Colonic mucosa (tissue), 4 donors: ENCODE results near the gene CLK3. TPM values are rescaled to one million over a fixed set of nuclear protein-coding genes. Genes with fewer than 3 reads are reported as not detected.
A peak's percentile ranks its signal among the peaks of the same experiment; 100 is the strongest.

Source experiments
- DNase-seq: peaks from one replicate; pipeline ENCODE4 v3.0.0-alpha.2; 2020
- H3K27ac ChIP-seq: fragments of 200-600 bp; one replicate; pipeline ENCODE4 v1.8.0; 2021
- H3K27me3 ChIP-seq: fragments of 200-600 bp; one replicate; pipeline ENCODE4 v1.8.0; 2021
- H3K36me3 ChIP-seq: fragments of 200-600 bp; one replicate; pipeline ENCODE4 v1.8.0; 2021
- H3K4me1 ChIP-seq: fragments of 200-600 bp; one replicate; pipeline ENCODE4 v1.8.0; 2021; ENCODE audit warnings: mild to moderate bottlenecking
- H3K4me3 ChIP-seq: fragments of 200-600 bp; one replicate; pipeline ENCODE4 v1.8.0; 2021
- H3K9ac ChIP-seq, 2 donors: one replicate each; pipeline ENCODE4 v1.7.0; 2013; ENCODE audit warnings: control low read depth in 2 of 2, low read depth in 2 of 2, low read length in 2 of 2
- H3K9me3 ChIP-seq: fragments of 200-600 bp; one replicate; pipeline ENCODE4 v1.8.0; 2021
- intact Hi-C: fragments of 100-400 bp; cut with DNase I; formaldehyde crosslinking; loops from one replicate; pipeline ENCODE4 v1.14.1; 2022
- total RNA-seq, 2 donors: library from RNA; stranded (reverse); fragmentation: NEBNext Ultra II Directional in 1 of 2; extraction: Animal tissue kit (Norgen Biotek cat#: 25700) in 1 of 2; gene quantifications; one replicate each; pipeline ENCODE4 v1.2.1, GENCODE V29; 2021
- TF ChIP-seq, protein P1 (sequence below): fragments of 200-600 bp; IDR thresholded peaks from one replicate; pipeline ENCODE4 v1.8.0; 2022; ENCODE audit warnings: antibody characterized with exemption, mild to moderate bottlenecking
- donor health status: healthy.
- donor health status: DM: no; HTN: no; CAD: no.
- donor health status: DM: no; HTN: no; CAD: no.

The CLK3 gene
- total RNA-seq, 2 donors from 2014 or later: 83.5 to 88.9 TPM

DNA sequence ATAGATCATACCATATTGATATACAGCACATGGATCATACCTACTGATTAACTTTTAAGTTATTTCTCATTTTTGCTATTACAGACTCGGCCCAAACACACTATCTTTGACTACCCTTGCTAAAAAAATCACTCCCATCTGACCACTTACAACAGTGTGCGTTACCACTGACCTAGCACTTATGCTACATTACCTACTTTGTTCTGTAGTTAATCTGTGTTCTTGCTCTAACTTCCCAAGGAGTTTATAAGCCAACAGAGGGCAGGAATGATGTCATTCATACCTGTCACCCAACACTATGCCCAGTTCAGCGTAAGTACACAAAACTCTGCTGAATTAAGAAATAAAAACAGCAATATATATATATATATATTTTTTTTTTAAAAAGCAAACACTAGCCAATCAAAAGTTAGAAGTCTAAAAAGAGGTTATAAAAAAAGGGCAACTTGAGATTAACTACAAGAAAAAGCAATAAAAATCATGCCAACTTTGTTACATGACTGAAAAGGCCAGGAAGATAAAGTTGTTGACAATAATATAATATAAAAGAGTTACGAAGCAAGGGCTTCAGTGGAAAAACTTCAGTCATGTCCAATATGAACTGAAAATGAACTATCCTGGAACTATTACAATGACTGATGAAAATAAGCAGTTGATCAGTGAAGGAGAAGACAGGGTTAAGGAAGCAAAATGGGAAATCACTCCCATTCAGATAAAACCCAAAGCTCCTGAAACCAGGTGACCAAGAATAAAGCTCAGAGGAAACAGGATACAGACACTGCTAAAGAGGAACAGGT lies 46.6 kb downstream of the CLK3 start:
- Histone ChIP-seq H3K4me3 (no peak overlapping the region), H3K9me3 (no peaks in the 10 kb centered on the region), H3K4me1 (no peaks in the 10 kb centered on the region), H3K27me3 (no peaks in the 10 kb centered on the region), H3K36me3 (no peaks in the 10 kb centered on the region), H3K9ac (no peak overlapping the region), H3K27ac (no peak overlapping the region)
- intact Hi-C loops: no loop called here
- TF ChIP-seq, protein P1, sequence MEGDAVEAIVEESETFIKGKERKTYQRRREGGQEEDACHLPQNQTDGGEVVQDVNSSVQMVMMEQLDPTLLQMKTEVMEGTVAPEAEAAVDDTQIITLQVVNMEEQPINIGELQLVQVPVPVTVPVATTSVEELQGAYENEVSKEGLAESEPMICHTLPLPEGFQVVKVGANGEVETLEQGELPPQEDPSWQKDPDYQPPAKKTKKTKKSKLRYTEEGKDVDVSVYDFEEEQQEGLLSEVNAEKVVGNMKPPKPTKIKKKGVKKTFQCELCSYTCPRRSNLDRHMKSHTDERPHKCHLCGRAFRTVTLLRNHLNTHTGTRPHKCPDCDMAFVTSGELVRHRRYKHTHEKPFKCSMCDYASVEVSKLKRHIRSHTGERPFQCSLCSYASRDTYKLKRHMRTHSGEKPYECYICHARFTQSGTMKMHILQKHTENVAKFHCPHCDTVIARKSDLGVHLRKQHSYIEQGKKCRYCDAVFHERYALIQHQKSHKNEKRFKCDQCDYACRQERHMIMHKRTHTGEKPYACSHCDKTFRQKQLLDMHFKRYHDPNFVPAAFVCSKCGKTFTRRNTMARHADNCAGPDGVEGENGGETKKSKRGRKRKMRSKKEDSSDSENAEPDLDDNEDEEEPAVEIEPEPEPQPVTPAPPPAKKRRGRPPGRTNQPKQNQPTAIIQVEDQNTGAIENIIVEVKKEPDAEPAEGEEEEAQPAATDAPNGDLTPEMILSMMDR: no peak
- no peak for DNase-seq

DNA sequence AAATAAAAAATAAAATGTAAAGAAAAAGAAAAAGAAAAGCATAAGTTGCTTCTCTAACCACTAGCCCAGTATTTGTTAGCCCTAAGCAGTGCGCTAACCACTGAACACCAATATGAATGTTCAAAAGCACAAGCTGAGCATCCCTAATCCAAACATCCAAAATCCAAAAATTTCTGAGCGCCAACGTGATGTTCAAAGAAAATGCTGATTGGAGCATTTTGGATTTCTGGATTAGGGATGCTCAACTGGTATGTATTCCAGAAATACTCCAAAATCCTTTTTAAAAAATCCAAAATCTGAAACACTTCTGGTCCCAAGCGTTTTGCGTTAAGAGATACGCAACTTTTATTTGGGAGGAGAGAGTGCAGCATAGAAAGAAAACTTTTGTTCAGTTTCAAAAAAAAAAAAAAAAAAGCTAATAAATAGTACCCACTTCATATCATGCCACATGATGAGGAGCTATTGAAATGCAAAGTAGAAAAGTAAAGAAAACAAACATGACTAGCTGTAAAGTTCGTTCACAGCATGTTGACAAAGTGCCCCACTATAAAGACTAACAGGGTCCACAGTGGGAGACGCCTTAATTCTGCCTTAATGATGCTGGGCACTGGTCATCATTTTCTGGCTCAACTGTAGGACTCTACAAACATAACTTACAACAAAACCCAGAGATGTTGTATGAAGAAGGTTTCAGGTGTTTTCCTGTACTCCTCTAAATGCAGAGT lies 47.8 kb downstream of the CLK3 start:
- no peaks in the 10 kb centered on the region for H3K36me3 ChIP-seq
- TF ChIP-seq, protein P1: no peak
- no peak overlapping the region for H3K4me3 ChIP-seq
- intact Hi-C loops: no loop called here
- peak overlapping the region; percentile 63 for H3K27ac ChIP-seq
- H3K9ac ChIP-seq: peak overlapping the region in 1 of 2 donors; percentile 53
- DNase-seq: no peak
- H3K9me3 ChIP-seq: no peaks in the 10 kb centered on the region
- no peaks in the 10 kb centered on the region for H3K27me3 ChIP-seq
- H3K4me1 ChIP-seq: no peaks in the 10 kb centered on the region

DNA sequence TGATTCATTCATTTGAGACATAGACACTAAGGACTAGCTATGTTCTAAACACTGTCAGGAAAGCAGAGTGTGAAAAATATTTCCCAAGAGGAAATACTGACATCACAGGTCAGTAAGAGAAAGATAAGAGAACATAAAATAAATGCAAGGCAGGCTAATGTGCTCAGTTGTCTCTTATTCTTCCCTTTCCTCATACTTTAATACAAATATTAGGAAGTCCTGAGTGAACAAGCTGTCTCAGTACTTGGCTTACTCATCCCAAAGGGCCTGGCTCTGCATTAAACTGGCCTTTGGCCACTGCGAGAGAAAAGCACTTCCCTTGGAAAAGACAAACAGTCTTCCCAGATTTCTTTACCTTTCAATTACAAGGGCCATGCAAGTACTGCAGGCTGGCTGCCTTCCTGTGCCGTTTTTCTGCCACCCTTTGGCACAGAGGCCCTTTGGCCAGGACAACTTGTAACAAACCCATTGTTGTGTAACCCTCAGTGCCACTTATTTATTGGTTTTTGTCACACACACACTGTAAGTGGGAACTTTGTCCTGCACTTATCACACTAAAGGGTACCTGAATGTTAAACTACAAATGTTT lies 48.5 kb downstream of the CLK3 start:
- TF ChIP-seq, protein P1: no peak
- no peaks in the 10 kb centered on the region for H3K36me3 ChIP-seq
- H3K27ac ChIP-seq: peak overlapping the region; percentile 63
- no peaks in the 10 kb centered on the region for H3K9me3 ChIP-seq
- no peaks in the 10 kb centered on the region for H3K27me3 ChIP-seq
- intact Hi-C loops: no loop called here
- DNase-seq: peak; percentile 68
- H3K4me1 ChIP-seq: no peaks in the 10 kb centered on the region
- H3K4me3 ChIP-seq: no peak overlapping the region
- H3K9ac ChIP-seq: peak overlapping the region in 1 of 2 donors; percentile 53

DNA sequence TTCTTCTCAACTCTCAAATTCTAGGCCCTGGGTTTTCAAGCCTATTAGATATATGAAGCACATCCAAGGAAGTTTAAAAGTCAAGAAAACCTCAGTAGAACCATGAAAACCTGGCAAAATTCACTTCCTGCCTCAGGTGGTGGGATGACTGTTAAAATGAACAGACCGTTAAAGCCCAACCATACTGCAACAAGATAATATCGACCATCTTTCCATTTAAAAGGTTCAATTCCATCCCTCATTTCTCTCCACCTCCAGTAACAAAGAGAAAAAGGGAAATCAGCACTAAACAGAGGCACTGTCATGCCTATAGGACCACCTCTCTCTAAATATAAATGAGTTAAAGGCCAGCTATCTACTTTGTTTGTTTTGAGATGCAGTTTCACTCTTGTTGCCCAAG lies 49.0 kb downstream of the CLK3 start:
- Histone ChIP-seq H3K4me1 (no peaks in the 10 kb centered on the region), H3K27ac (peak overlapping the region; percentile 63)
- TF ChIP-seq, protein P1: no peak

DNA sequence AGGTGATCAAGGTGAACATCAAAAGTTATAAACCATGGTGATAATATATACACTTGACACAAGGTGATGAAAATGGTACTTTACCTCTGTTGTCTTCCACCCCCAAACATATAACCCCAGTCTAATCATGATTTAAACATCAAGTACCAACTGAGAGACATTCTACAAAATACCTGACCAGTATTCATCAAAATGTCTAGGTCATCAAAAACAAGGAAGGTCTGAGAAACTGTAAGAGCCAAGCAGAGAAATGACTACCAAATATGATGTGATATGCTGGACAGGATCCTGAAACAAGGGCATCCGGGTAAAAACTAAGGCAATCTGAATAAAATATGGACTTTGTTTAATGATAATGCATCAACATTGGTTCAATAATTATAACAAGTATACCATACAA lies 52.3 kb downstream of the CLK3 start:
- H3K9ac ChIP-seq: no peak overlapping the region
- H3K27ac ChIP-seq: no peak overlapping the region
- no peak for DNase-seq
- no peaks in the 10 kb centered on the region for H3K9me3 ChIP-seq
- peaks cover 4% of the 10 kb centered on the region for H3K36me3 ChIP-seq
- H3K4me3 ChIP-seq: no peak overlapping the region
- TF ChIP-seq, protein P1: no peak
- intact Hi-C loops: no loop called here
- H3K27me3 ChIP-seq: no peaks in the 10 kb centered on the region
- H3K4me1 ChIP-seq: no peaks in the 10 kb centered on the region

More for the DNA sequence above, 49.0 kb downstream of the CLK3 start:
- H3K36me3 ChIP-seq: no peaks in the 10 kb centered on the region
- H3K4me3 ChIP-seq: no peak overlapping the region
- no peak for DNase-seq
- intact Hi-C loops: no loop called here
- H3K27me3 ChIP-seq: no peaks in the 10 kb centered on the region
- no peak overlapping the region for H3K9ac ChIP-seq
- H3K9me3 ChIP-seq: no peaks in the 10 kb centered on the region
